DOHH2 (cell line): Measurements from ENCODE around the gene ZNF398.

Source experiments
- EZH2phosphoT487 ChIP-seq: fragments of 200-600 bp; sonication (generic); IDR thresholded peaks from 2 replicates; pipeline ENCODE4 v1.6.1; 2017; ENCODE audit warnings: borderline replicate concordance, mild to moderate bottlenecking, antibody characterized with exemption, low read length, moderate library complexity, mixed read lengths
- TF ChIP-seq, protein P1 (sequence below): fragments of 200-600 bp; sonication (generic); IDR thresholded peaks from one replicate; pipeline ENCODE4 v1.5.1; 2014; ENCODE audit warnings: antibody characterized with exemption, mild to moderate bottlenecking, low read depth, low read length; ENCODE audit not compliant: poor library complexity, severe bottlenecking

DNA sequence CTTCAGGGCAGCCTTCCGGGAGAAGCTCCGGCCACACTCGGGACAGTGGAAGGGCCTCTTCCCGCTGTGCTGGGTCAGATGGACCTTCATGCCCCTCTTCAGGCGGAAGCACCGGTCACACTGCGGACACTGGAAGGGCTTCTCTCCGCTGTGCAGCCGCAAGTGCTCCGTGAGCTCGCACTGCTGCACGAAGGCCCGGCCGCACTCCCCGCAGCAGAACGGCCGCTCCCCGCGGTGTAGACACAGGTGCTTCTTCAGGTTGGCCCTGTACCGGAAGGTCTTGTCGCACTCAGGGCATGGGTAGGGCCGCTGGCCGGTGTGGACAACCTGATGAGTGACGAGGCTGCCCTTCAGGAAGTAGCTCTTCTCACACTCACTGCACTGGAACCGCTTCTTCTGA is 42.5 kb upstream of the ZNF398 start:
- TF ChIP-seq, protein P1, sequence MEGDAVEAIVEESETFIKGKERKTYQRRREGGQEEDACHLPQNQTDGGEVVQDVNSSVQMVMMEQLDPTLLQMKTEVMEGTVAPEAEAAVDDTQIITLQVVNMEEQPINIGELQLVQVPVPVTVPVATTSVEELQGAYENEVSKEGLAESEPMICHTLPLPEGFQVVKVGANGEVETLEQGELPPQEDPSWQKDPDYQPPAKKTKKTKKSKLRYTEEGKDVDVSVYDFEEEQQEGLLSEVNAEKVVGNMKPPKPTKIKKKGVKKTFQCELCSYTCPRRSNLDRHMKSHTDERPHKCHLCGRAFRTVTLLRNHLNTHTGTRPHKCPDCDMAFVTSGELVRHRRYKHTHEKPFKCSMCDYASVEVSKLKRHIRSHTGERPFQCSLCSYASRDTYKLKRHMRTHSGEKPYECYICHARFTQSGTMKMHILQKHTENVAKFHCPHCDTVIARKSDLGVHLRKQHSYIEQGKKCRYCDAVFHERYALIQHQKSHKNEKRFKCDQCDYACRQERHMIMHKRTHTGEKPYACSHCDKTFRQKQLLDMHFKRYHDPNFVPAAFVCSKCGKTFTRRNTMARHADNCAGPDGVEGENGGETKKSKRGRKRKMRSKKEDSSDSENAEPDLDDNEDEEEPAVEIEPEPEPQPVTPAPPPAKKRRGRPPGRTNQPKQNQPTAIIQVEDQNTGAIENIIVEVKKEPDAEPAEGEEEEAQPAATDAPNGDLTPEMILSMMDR: no peak
- no peak for TF ChIP-seq EZH2phosphoT487
